GM12875 (cell line): ENCODE data around the gene RCAN2.
A peak's percentile ranks its signal among the peaks of the same experiment; 100 is the strongest.

Source experiments
- H3K4me3 ChIP-seq: one replicate; pipeline ENCODE4 v1.5.1; 2011; ENCODE audit warnings: low read depth, low read length, control low read depth
- CTCF ChIP-seq: IDR thresholded peaks from 2 replicates; pipeline ENCODE4 v1.5.1; 2011; ENCODE audit warnings: low read depth, mild to moderate bottlenecking, control low read depth, inconsistent platforms, low read length, moderate library complexity, borderline replicate concordance; ENCODE audit not compliant: insufficient read depth

Gene RCAN2

GRCh38 chr6:46236752-46237151, 254.5 kb downstream of the RCAN2 start:
- no peak for TF ChIP-seq CTCF

GRCh38 chr6:46235242-46235641, 256.0 kb downstream of the RCAN2 start:
- H3K4me3 ChIP-seq: no peak overlapping the region
- TF ChIP-seq CTCF: no peak

More at GRCh38 chr6:46236752-46237151, 254.5 kb downstream of the RCAN2 start:
- H3K4me3 ChIP-seq: no peak overlapping the region

- TF ChIP-seq CTCF: no peak
- H3K4me3 ChIP-seq: no peak overlapping the region
These were observed 256.5 kb downstream of the RCAN2 start for GRCh38 chr6:46234700-46235099.

GRCh38 chr6:46234156-46234556, 257.1 kb downstream of the RCAN2 start:
- no peak for TF ChIP-seq CTCF

GRCh38 chr6:46233129-46233528, 258.1 kb downstream of the RCAN2 start:
- no peak overlapping the region for H3K4me3 ChIP-seq
- no peak for TF ChIP-seq CTCF

More at GRCh38 chr6:46234156-46234556, 257.1 kb downstream of the RCAN2 start:
- H3K4me3 ChIP-seq: no peak overlapping the region

GRCh38 chr6:46222286-46222685, 269.0 kb downstream of the RCAN2 start:
- no peak overlapping the region for H3K4me3 ChIP-seq
- TF ChIP-seq CTCF: no peak

GRCh38 chr6:46221222-46221793, 269.9 kb downstream of the RCAN2 start:
- no peak overlapping the region for H3K4me3 ChIP-seq
- peak; percentile 70 for TF ChIP-seq CTCF
